HepG2 (cell line): ENCODE data around the gene DOK7.

Experiments used
- HNF4G ChIP-seq, 2 experiments: sonication (generic) in 1 of 2; formaldehyde crosslinking in 1 of 2; IDR thresholded peaks; 2 replicates each; pipeline versions ENCODE4 v1.4.0 to v1.6.1; 2011 to 2020; ENCODE audit warnings: borderline replicate concordance in 2 of 2, low read depth in 2 of 2, mild to moderate bottlenecking in 2 of 2, low read length in 1 of 2, missing genetic modification reagents in 1 of 2, moderate library complexity in 1 of 2
- IRF1 ChIP-seq: sonication (generic); formaldehyde crosslinking; IDR thresholded peaks from 2 replicates; pipeline ENCODE4 v1.4.0; 2020; ENCODE audit warnings: low read depth, mild to moderate bottlenecking, missing genetic modification reagents
- KDM5A ChIP-seq: fragments of 200-600 bp; sonication (generic); IDR thresholded peaks from 2 replicates; pipeline ENCODE4 v1.7.0; 2018; ENCODE audit warnings: antibody characterized with exemption, mild to moderate bottlenecking, low read length, borderline replicate concordance
- MEIS1 ChIP-seq: sonication (generic); formaldehyde crosslinking; IDR thresholded peaks from 2 replicates; pipeline ENCODE4 v1.9.0; 2021; ENCODE audit warnings: mild to moderate bottlenecking, missing genetic modification reagents, moderate library complexity, borderline replicate concordance
- MEIS2 ChIP-seq: sonication (generic); formaldehyde crosslinking; IDR thresholded peaks from 2 replicates; pipeline ENCODE4 v1.9.0; 2021; ENCODE audit warnings: mild to moderate bottlenecking, missing genetic modification reagents
- RBAK ChIP-seq: sonication (generic); formaldehyde crosslinking; IDR thresholded peaks from 2 replicates; pipeline ENCODE4 v1.5.1; 2020; ENCODE audit warnings: mild to moderate bottlenecking, missing genetic modification reagents
- RNF219 ChIP-seq: sonication (generic); formaldehyde crosslinking; IDR thresholded peaks from 2 replicates; pipeline ENCODE4 v1.5.0; 2020; ENCODE audit warnings: mild to moderate bottlenecking, missing genetic modification reagents
- SOX6 ChIP-seq, 2 experiments: fragments of 450-650 bp in 1 of 2; sonication (generic) in 1 of 2; formaldehyde crosslinking in 1 of 2; IDR thresholded peaks; 2 replicates each; pipeline versions ENCODE4 v1.4.0 to v1.6.1; 2017 to 2020; ENCODE audit warnings: antibody characterized with exemption in 1 of 2, mild to moderate bottlenecking in 1 of 2, missing genetic modification reagents in 1 of 2
- SRSF1 ChIP-seq: fragments of 200-400 bp; formaldehyde crosslinking; optimal IDR thresholded peaks from 2 replicates; pipeline ENCODE3; 2017; ENCODE audit warnings: mild to moderate bottlenecking, low read depth, low read length, moderate library complexity
- ZBTB42 ChIP-seq: sonication (generic); formaldehyde crosslinking; IDR thresholded peaks from 2 replicates; pipeline ENCODE4 v1.5.0; 2020; ENCODE audit warnings: mild to moderate bottlenecking, missing genetic modification reagents
- ZNF329 ChIP-seq: sonication (generic); formaldehyde crosslinking; IDR thresholded peaks from 2 replicates; pipeline ENCODE4 v1.9.0; 2021; ENCODE audit warnings: low read depth, mild to moderate bottlenecking, missing genetic modification reagents

GRCh38 chr4:3524349-3524748 is 61.2 kb downstream of the DOK7 start:
- TF ChIP-seq RNF219: no peak
- no peak for TF ChIP-seq ZBTB42 (CRISPR knock-in tag)
- TF ChIP-seq MEIS1 (CRISPR knock-in tag): no peak
- TF ChIP-seq IRF1 (CRISPR knock-in tag): no peak
- no peak for TF ChIP-seq HNF4G (IDR thresholded peaks at IDR 0.05; ENCODE audit: borderline replicate concordance, low read depth, low read length)
- no peak for TF ChIP-seq HNF4G (CRISPR knock-in tag; IDR thresholded peaks at IDR 0.05; ENCODE audit: borderline replicate concordance, low read depth)
- TF ChIP-seq SOX6 (IDR thresholded peaks at IDR 0.05): no peak
- no peak for TF ChIP-seq SOX6 (CRISPR knock-in tag; IDR thresholded peaks at IDR 0.05)
- TF ChIP-seq SRSF1: no peak
- TF ChIP-seq RBAK (CRISPR knock-in tag): no peak
- no peak for TF ChIP-seq KDM5A
- TF ChIP-seq MEIS2: no peak
- no peak for TF ChIP-seq ZNF329 (CRISPR knock-in tag)
